OCI-LY7 (cell line): ENCODE results near the gene PODN.

ENCODE experiments used
- EZH2phosphoT487 ChIP-seq: fragments of 200-600 bp; sonication (generic); IDR thresholded peaks from 2 replicates; pipeline ENCODE4 v1.6.1; 2018; ENCODE audit warnings: low read depth, borderline replicate concordance, mild to moderate bottlenecking, mixed run types, antibody characterized with exemption, low read length, moderate library complexity, mixed read lengths
- TF ChIP-seq, protein P1 (sequence below): fragments of 200-600 bp; sonication (generic); conservative IDR thresholded peaks from 2 replicates; pipeline ENCODE4 v1.5.1; 2014; ENCODE audit warnings: mild to moderate bottlenecking, antibody characterized with exemption, low read length, moderate library complexity, mixed read lengths

DNA sequence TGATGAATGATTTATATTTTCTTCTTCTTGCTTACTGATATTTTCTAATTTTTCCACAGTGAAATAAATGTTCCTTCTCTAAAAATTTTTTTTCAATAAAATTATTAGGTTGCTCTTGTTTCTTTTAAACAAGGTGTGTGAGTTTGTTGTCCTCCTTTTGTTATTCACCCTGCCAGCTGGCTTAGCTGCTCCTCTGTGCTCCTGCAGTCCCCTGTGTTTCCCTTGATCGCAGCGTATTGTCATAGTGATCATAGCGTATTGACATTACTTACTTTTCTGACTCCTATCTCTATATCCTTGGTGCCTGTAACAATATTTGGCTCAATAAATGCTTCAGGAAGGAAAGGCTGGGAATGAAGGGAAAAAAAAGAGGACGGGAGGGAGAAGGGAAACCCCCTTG lies 24.9 kb upstream of the PODN start:
- TF ChIP-seq, protein P1, sequence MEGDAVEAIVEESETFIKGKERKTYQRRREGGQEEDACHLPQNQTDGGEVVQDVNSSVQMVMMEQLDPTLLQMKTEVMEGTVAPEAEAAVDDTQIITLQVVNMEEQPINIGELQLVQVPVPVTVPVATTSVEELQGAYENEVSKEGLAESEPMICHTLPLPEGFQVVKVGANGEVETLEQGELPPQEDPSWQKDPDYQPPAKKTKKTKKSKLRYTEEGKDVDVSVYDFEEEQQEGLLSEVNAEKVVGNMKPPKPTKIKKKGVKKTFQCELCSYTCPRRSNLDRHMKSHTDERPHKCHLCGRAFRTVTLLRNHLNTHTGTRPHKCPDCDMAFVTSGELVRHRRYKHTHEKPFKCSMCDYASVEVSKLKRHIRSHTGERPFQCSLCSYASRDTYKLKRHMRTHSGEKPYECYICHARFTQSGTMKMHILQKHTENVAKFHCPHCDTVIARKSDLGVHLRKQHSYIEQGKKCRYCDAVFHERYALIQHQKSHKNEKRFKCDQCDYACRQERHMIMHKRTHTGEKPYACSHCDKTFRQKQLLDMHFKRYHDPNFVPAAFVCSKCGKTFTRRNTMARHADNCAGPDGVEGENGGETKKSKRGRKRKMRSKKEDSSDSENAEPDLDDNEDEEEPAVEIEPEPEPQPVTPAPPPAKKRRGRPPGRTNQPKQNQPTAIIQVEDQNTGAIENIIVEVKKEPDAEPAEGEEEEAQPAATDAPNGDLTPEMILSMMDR: no peak
- TF ChIP-seq EZH2phosphoT487: no peak
